ENCODE data around the gene OSBPL6.

The OSBPL6 gene

DNA sequence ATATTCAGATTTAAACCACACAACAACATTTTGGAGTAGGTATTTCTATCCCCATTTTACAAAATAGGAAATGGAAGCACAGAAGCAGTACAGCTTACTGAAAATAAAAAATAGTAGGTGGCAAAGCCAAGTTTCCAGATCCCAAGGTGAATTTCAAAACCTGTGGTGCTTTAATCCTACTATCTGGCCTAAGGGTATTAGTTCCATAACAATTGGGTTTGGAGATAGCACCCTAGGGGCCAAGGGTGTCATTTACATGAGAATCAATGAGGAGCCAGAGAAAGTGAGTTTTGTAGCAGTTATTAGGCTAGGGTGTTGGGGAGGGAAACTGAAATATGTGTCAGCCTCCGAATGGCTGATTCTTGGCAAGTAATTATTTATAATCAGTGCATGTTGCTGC, 24.9 kb downstream of the OSBPL6 start:
- DNase-seq (ENCODE audit: low read depth), result no peak
- in situ Hi-C loops (cut with HindIII; ENCODE audit: low sequenced_read_pairs), result no loop called here
- TF ChIP-seq, protein P1, sequence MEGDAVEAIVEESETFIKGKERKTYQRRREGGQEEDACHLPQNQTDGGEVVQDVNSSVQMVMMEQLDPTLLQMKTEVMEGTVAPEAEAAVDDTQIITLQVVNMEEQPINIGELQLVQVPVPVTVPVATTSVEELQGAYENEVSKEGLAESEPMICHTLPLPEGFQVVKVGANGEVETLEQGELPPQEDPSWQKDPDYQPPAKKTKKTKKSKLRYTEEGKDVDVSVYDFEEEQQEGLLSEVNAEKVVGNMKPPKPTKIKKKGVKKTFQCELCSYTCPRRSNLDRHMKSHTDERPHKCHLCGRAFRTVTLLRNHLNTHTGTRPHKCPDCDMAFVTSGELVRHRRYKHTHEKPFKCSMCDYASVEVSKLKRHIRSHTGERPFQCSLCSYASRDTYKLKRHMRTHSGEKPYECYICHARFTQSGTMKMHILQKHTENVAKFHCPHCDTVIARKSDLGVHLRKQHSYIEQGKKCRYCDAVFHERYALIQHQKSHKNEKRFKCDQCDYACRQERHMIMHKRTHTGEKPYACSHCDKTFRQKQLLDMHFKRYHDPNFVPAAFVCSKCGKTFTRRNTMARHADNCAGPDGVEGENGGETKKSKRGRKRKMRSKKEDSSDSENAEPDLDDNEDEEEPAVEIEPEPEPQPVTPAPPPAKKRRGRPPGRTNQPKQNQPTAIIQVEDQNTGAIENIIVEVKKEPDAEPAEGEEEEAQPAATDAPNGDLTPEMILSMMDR (IDR thresholded peaks at IDR 0.05; ENCODE audit: low read depth, low read length, missing control alignments), result no peak
- H3K4me3 ChIP-seq (ENCODE audit: low read depth, low read length), result no peak overlapping the region

GRCh38 chr2:178220814-178221213, 26.5 kb downstream of the OSBPL6 start:
- in situ Hi-C loops (cut with HindIII; ENCODE audit: low sequenced_read_pairs), result no loop called here
- TF ChIP-seq, protein P1 (IDR thresholded peaks at IDR 0.05; ENCODE audit: low read depth, low read length, missing control alignments), result no peak
- H3K4me3 ChIP-seq (ENCODE audit: low read depth, low read length), result no peak overlapping the region
- DNase-seq (ENCODE audit: low read depth), result no peak

- in situ Hi-C loops (cut with HindIII; ENCODE audit: low sequenced_read_pairs), result no loop called here
- no peak for DNase-seq (ENCODE audit: low read depth)
- H3K4me3 ChIP-seq (ENCODE audit: low read depth, low read length), result no peak overlapping the region
- TF ChIP-seq, protein P1 (IDR thresholded peaks at IDR 0.05; ENCODE audit: low read depth, low read length, missing control alignments), result no peak
These were observed 27.2 kb downstream of the OSBPL6 start for GRCh38 chr2:178221556-178221955.

- H3K4me3 ChIP-seq (ENCODE audit: low read depth, low read length), result no peak overlapping the region
- in situ Hi-C loops (cut with HindIII; ENCODE audit: low sequenced_read_pairs), result no loop called here
- DNase-seq (ENCODE audit: low read depth), result no peak
- TF ChIP-seq, protein P1 (IDR thresholded peaks at IDR 0.05; ENCODE audit: low read depth, low read length, missing control alignments), result no peak
These were observed 29.5 kb downstream of the OSBPL6 start for GRCh38 chr2:178223806-178224205.

DNA sequence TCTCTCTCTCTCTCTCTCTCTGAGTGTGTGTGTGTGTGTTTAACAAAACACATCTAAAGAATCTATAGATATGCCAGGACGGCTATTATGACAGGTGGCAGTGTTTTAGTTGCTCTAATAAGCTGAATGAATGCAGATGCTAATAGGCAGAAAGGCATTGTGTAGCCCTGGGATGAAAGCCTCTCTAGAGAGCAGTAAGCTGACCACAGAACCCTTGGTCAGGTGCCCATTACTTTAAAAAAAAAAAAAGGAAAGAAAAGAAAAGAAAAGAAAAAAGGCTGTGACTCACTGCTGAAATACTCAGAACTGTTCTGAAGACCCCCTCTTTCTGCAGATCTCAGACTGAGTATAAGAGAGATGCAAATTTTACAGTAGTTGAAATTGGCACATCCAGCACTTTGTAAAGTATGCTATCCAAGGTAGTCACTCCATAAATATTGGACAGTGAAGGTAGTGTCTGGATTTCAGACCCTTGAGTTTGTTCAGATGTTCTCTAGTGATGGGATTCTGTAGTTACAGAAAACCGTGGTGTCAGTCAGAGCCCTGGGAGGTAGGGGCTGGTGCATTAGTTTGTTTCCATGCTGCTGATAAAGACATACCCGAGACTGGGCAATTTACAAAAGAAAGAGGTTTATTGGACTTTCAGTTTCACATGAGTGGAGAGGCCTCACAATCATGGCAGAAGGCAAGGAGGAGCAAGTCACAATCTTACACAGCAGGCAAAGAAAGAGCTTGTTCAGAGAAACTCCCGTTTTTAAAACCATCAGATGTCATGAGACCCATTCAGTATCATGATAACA, 30.9 kb downstream of the OSBPL6 start:
- in situ Hi-C loops (cut with HindIII; ENCODE audit: low sequenced_read_pairs), result no loop called here
- DNase-seq (ENCODE audit: low read depth), result peak; percentile 88
- no peak overlapping the region for H3K4me3 ChIP-seq (ENCODE audit: low read depth, low read length)
- TF ChIP-seq, protein P1 (IDR thresholded peaks at IDR 0.05; ENCODE audit: low read depth, low read length, missing control alignments), result no peak

- H3K4me3 ChIP-seq (ENCODE audit: low read depth, low read length), result no peak overlapping the region
- DNase-seq (ENCODE audit: low read depth), result peak; percentile 50
- TF ChIP-seq, protein P1 (IDR thresholded peaks at IDR 0.05; ENCODE audit: low read depth, low read length, missing control alignments), result no peak
- in situ Hi-C loops (cut with HindIII; ENCODE audit: low sequenced_read_pairs), result no loop called here
These were observed 32.9 kb downstream of the OSBPL6 start for GRCh38 chr2:178227187-178227586.

All from astrocyte of the cerebellum (primary cell).